ENCODE data around the gene HTR1E.

HTR1E gene

DNA sequence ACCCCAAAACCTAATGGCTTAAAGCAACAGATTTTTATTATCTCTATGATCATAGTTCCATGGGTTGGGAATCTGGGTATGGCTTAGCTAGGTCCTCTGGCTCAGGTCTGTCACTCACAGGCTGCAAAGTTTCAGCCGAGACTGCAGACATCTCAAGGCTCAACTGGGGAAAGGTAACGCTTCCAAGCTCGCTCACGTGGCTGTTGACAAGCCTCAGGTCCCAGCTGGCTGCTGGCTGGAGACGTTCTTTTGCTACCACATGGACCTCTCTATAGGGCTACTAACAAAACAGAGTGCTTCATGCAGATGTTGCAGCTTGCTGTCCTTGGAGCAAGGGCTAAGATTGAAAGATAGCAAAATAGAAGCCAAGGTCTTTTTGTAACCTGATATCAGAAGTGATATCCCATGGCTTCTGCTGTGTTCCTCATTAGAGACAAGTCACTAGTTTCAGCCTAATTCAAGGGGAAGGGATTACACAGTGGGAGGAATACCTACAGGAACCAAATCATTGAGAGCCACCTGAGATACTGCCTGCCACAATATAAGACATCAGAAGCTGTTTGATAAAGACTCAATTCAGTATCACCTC lies 6.6 kb downstream of the HTR1E start:
- WGBS, 2 donors (ENCODE audit: extremely low coverage in 2 of 2, insufficient read length in 2 of 2, insufficient replicate concordance in 1 of 2), result no CpG with 5 or more reads among the region's 5 CpGs
- no peak overlapping the region for H3K14ac ChIP-seq (ENCODE audit: low read length)
- H3K79me1 ChIP-seq (ENCODE audit: low read depth, low read length), result no peaks in the 10 kb centered on the region
- no peak for DNase-seq (ENCODE audit: low spot score)
- H3K4ac ChIP-seq (ENCODE audit: low read length), result no peak overlapping the region
- no peak overlapping the region for H3K4me2 ChIP-seq (ENCODE audit: insufficient read depth, low read length, poor library complexity, severe bottlenecking)
- no peak overlapping the region for H3K9ac ChIP-seq (ENCODE audit: low read depth, low read length, poor library complexity)
- no peaks in the 10 kb centered on the region for H3K36me3 ChIP-seq (replicated peaks in 1 of 2; ENCODE audit: control insufficient read depth in 2 of 2, insufficient read depth in 2 of 2, low read length in 2 of 2)
- H3K23ac ChIP-seq (ENCODE audit: low read depth, low read length, poor library complexity), result no peak overlapping the region
- H2AFZ ChIP-seq (ENCODE audit: low read length), result no peak overlapping the region
- peaks cover 0 to 18% (median 5%) of the 10 kb centered on the region in 3 experiments for H3K27me3 ChIP-seq (ENCODE audit: control insufficient read depth in 3 of 3, insufficient read depth in 3 of 3, low read depth in 1 of 3, low read length in 3 of 3)
- H2BK120ac ChIP-seq (ENCODE audit: low read depth, low read length), result no peak overlapping the region
- H4K8ac ChIP-seq (ENCODE audit: low read depth, low read length), result no peak overlapping the region
- H3K27ac ChIP-seq (replicated peaks; ENCODE audit: low read length), result no peak overlapping the region
- no peak overlapping the region for H4K91ac ChIP-seq (ENCODE audit: low read depth, low read length, poor library complexity)
- H3K4me1 ChIP-seq (ENCODE audit: control insufficient read depth in 2 of 2, insufficient read depth in 1 of 2, low read depth in 1 of 2, low read length in 2 of 2), result no peaks in the 10 kb centered on the region
- H2AK5ac ChIP-seq (ENCODE audit: low read depth, low read length), result no peak overlapping the region
- H3K4me3 ChIP-seq (ENCODE audit: low read length in 2 of 2), result no peak overlapping the region
- H2BK12ac ChIP-seq (ENCODE audit: low read length), result no peak overlapping the region
- H2BK5ac ChIP-seq (ENCODE audit: low read length), result no peak overlapping the region
- no peak overlapping the region for H3K18ac ChIP-seq (ENCODE audit: low read length)
- no peaks in the 10 kb centered on the region for H3K9me3 ChIP-seq (replicated peaks in 1 of 2; ENCODE audit: control insufficient read depth in 2 of 2, insufficient read depth in 1 of 2, low read depth in 1 of 2, low read length in 2 of 2)
- no peak overlapping the region for H2BK15ac ChIP-seq (ENCODE audit: low read length)

DNA sequence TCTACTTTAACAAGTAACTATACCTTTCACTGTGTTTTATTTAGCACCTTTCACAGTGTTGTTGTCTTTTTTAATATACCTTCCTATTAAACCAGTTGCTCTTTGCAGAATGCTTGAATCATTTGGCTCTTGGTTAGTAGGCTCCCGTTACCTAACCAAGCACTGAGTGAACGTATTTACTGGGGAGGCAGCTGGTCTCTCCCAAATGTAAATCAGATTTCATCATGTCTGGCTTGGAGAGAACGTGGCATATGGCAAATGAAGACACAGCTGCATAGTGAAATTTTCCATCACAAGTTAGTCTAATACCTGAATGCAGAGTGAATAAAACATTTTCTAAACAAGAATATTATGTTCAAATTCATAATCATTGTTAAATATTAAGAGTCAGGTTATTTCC lies 12.4 kb downstream of the HTR1E start:
- H3K4me3 ChIP-seq (ENCODE audit: low read length in 2 of 2), result no peak overlapping the region
- H4K8ac ChIP-seq (ENCODE audit: low read depth, low read length), result no peak overlapping the region
- H3K36me3 ChIP-seq (replicated peaks in 1 of 2; ENCODE audit: control insufficient read depth in 2 of 2, insufficient read depth in 2 of 2, low read length in 2 of 2), result no peaks in the 10 kb centered on the region
- H2BK12ac ChIP-seq (ENCODE audit: low read length), result no peak overlapping the region
- no peak overlapping the region for H3K14ac ChIP-seq (ENCODE audit: low read length)
- no peaks in the 10 kb centered on the region for H3K79me1 ChIP-seq (ENCODE audit: low read depth, low read length)
- no peak overlapping the region for H2AFZ ChIP-seq (ENCODE audit: low read length)
- no peak overlapping the region for H3K27ac ChIP-seq (replicated peaks; ENCODE audit: low read length)
- WGBS, 2 donors (ENCODE audit: extremely low coverage in 2 of 2, insufficient read length in 2 of 2, insufficient replicate concordance in 1 of 2), result no CpG with 5 or more reads among the region's 3 CpGs
- H2BK5ac ChIP-seq (ENCODE audit: low read length), result no peak overlapping the region
- H2BK15ac ChIP-seq (ENCODE audit: low read length), result no peak overlapping the region
- no peaks in the 10 kb centered on the region for H3K27me3 ChIP-seq (ENCODE audit: control insufficient read depth in 3 of 3, insufficient read depth in 3 of 3, low read depth in 1 of 3, low read length in 3 of 3)
- no peak overlapping the region for H3K18ac ChIP-seq (ENCODE audit: low read length)
- H3K4me2 ChIP-seq (ENCODE audit: insufficient read depth, low read length, poor library complexity, severe bottlenecking), result no peak overlapping the region
- H2AK5ac ChIP-seq (ENCODE audit: low read depth, low read length), result no peak overlapping the region
- no peak overlapping the region for H3K4ac ChIP-seq (ENCODE audit: low read length)
- no peaks in the 10 kb centered on the region for H3K4me1 ChIP-seq (ENCODE audit: control insufficient read depth in 2 of 2, insufficient read depth in 1 of 2, low read depth in 1 of 2, low read length in 2 of 2)
- H4K91ac ChIP-seq (ENCODE audit: low read depth, low read length, poor library complexity), result no peak overlapping the region
- no peak overlapping the region for H3K23ac ChIP-seq (ENCODE audit: low read depth, low read length, poor library complexity)
- H2BK120ac ChIP-seq (ENCODE audit: low read depth, low read length), result no peak overlapping the region
- H3K9me3 ChIP-seq (replicated peaks in 1 of 2; ENCODE audit: control insufficient read depth in 2 of 2, insufficient read depth in 1 of 2, low read depth in 1 of 2, low read length in 2 of 2), result no peaks in the 10 kb centered on the region
- H3K9ac ChIP-seq (ENCODE audit: low read depth, low read length, poor library complexity), result no peak overlapping the region
- no peak for DNase-seq (ENCODE audit: low spot score)

DNA sequence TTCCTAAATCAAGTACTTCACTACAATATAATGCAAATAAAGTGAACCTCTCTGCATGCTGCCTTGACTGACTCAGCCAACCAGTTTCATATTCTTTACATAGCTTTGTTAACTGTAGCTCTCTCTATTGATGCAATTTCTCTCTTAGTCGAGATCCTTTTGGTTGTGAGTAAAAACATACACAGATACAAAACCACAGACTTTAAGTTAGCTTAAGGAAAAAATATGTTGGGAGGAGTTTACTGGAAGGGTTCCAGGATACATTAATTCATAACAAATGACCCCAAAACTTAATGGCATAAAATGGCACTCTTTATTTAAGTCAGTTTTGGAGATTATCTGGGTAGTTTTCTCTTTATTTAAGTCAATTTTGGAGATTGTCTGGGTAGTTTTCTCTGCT lies 15.7 kb downstream of the HTR1E start:
- Histone ChIP-seq H3K9ac (ENCODE audit: low read depth, low read length, poor library complexity) (no peak overlapping the region), H4K8ac (ENCODE audit: low read depth, low read length) (no peak overlapping the region), H3K4me3 (ENCODE audit: low read length in 2 of 2) (no peak overlapping the region), H2AFZ (ENCODE audit: low read length) (no peak overlapping the region), H2BK12ac (ENCODE audit: low read length) (no peak overlapping the region), H3K4me1 (ENCODE audit: control insufficient read depth in 2 of 2, insufficient read depth in 1 of 2, low read depth in 1 of 2, low read length in 2 of 2) (no peaks in the 10 kb centered on the region), H3K4me2 (ENCODE audit: insufficient read depth, low read length, poor library complexity, severe bottlenecking) (no peak overlapping the region), H2BK15ac (ENCODE audit: low read length) (no peak overlapping the region), H4K91ac (ENCODE audit: low read depth, low read length, poor library complexity) (no peak overlapping the region), H2AK5ac (ENCODE audit: low read depth, low read length) (no peak overlapping the region), H3K4ac (ENCODE audit: low read length) (no peak overlapping the region), H2BK5ac (ENCODE audit: low read length) (no peak overlapping the region), H3K27ac (replicated peaks; ENCODE audit: low read length) (no peak overlapping the region), H2BK120ac (ENCODE audit: low read depth, low read length) (no peak overlapping the region), H3K23ac (ENCODE audit: low read depth, low read length, poor library complexity) (no peak overlapping the region), H3K9me3 (replicated peaks in 1 of 2; ENCODE audit: control insufficient read depth in 2 of 2, insufficient read depth in 1 of 2, low read depth in 1 of 2, low read length in 2 of 2) (no peaks in the 10 kb centered on the region), H3K79me1 (ENCODE audit: low read depth, low read length) (no peaks in the 10 kb centered on the region), H3K27me3 (ENCODE audit: control insufficient read depth in 3 of 3, insufficient read depth in 3 of 3, low read depth in 1 of 3, low read length in 3 of 3) (no peaks in the 10 kb centered on the region), H3K18ac (ENCODE audit: low read length) (no peak overlapping the region), H3K36me3 (replicated peaks in 1 of 2; ENCODE audit: control insufficient read depth in 2 of 2, insufficient read depth in 2 of 2, low read length in 2 of 2) (no peaks in the 10 kb centered on the region), H3K14ac (ENCODE audit: low read length) (no peak overlapping the region)
- WGBS, 2 donors (ENCODE audit: extremely low coverage in 2 of 2, insufficient read length in 2 of 2, insufficient replicate concordance in 1 of 2), result no CpG with 5 or more reads among the region's 1 CpG
- no peak for DNase-seq (ENCODE audit: low spot score)

DNA sequence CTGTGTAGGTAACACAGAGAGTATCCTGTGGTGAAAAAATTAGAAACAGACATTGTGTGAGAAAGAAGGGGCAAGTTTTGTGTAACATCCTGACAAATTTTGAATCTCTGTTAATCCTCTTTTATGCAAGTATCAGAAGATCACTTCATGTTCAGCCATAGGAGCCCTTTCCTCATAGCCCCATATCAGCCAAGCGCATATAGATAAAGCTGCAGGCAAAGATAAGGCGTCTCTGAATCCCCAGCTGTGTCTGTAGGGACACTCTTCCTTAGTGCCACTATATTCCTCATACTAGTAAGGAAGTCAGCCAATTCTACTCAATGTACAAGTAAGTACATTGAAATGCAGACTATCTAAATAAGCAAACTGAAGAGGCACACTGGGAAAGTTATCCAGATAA lies 22.3 kb downstream of the HTR1E start:
- no peak overlapping the region for H2AK5ac ChIP-seq (ENCODE audit: low read depth, low read length)
- H2AFZ ChIP-seq (ENCODE audit: low read length), result no peak overlapping the region
- no peak overlapping the region for H2BK12ac ChIP-seq (ENCODE audit: low read length)
- no peak overlapping the region for H3K4me3 ChIP-seq (ENCODE audit: low read length in 2 of 2)
- no peak overlapping the region for H3K4ac ChIP-seq (ENCODE audit: low read length)
- no peaks in the 10 kb centered on the region for H3K9me3 ChIP-seq (replicated peaks in 1 of 2; ENCODE audit: control insufficient read depth in 2 of 2, insufficient read depth in 1 of 2, low read depth in 1 of 2, low read length in 2 of 2)
- H4K8ac ChIP-seq (ENCODE audit: low read depth, low read length), result no peak overlapping the region
- no peaks in the 10 kb centered on the region for H3K36me3 ChIP-seq (replicated peaks in 1 of 2; ENCODE audit: control insufficient read depth in 2 of 2, insufficient read depth in 2 of 2, low read length in 2 of 2)
- H2BK120ac ChIP-seq (ENCODE audit: low read depth, low read length), result no peak overlapping the region
- no CpG with 5 or more reads among the region's 2 CpGs for WGBS, 2 donors (ENCODE audit: extremely low coverage in 2 of 2, insufficient read length in 2 of 2, insufficient replicate concordance in 1 of 2)
- no peak overlapping the region for H3K9ac ChIP-seq (ENCODE audit: low read depth, low read length, poor library complexity)
- H2BK5ac ChIP-seq (ENCODE audit: low read length), result no peak overlapping the region
- no peak overlapping the region for H2BK15ac ChIP-seq (ENCODE audit: low read length)
- no peak overlapping the region for H3K23ac ChIP-seq (ENCODE audit: low read depth, low read length, poor library complexity)
- H3K4me2 ChIP-seq (ENCODE audit: insufficient read depth, low read length, poor library complexity, severe bottlenecking), result no peak overlapping the region
- H3K27ac ChIP-seq (replicated peaks; ENCODE audit: low read length), result no peak overlapping the region
- no peak for DNase-seq (ENCODE audit: low spot score)
- H3K79me1 ChIP-seq (ENCODE audit: low read depth, low read length), result no peaks in the 10 kb centered on the region
- H4K91ac ChIP-seq (ENCODE audit: low read depth, low read length, poor library complexity), result no peak overlapping the region
- no peaks in the 10 kb centered on the region for H3K27me3 ChIP-seq (ENCODE audit: control insufficient read depth in 3 of 3, insufficient read depth in 3 of 3, low read depth in 1 of 3, low read length in 3 of 3)
- no peak overlapping the region for H3K14ac ChIP-seq (ENCODE audit: low read length)
- H3K4me1 ChIP-seq (ENCODE audit: control insufficient read depth in 2 of 2, insufficient read depth in 1 of 2, low read depth in 1 of 2, low read length in 2 of 2), result no peaks in the 10 kb centered on the region
- H3K18ac ChIP-seq (ENCODE audit: low read length), result no peak overlapping the region
